Colonic mucosa (tissue), 4 donors: ENCODE results near the gene RASAL2. TPM values are rescaled to one million over a fixed set of nuclear protein-coding genes. Genes with fewer than 3 reads are reported as not detected.

Experiments
- DNase-seq: peaks from one replicate; pipeline ENCODE4 v3.0.0-alpha.2; 2020
- H3K27ac ChIP-seq: fragments of 200-600 bp; one replicate; pipeline ENCODE4 v1.8.0; 2021
- H3K27me3 ChIP-seq: fragments of 200-600 bp; one replicate; pipeline ENCODE4 v1.8.0; 2021
- H3K36me3 ChIP-seq: fragments of 200-600 bp; one replicate; pipeline ENCODE4 v1.8.0; 2021
- H3K4me1 ChIP-seq: fragments of 200-600 bp; one replicate; pipeline ENCODE4 v1.8.0; 2021; ENCODE audit warnings: mild to moderate bottlenecking
- H3K4me3 ChIP-seq: fragments of 200-600 bp; one replicate; pipeline ENCODE4 v1.8.0; 2021
- H3K9ac ChIP-seq, 2 donors: one replicate each; pipeline ENCODE4 v1.7.0; 2013; ENCODE audit warnings: control low read depth in 2 of 2, low read depth in 2 of 2, low read length in 2 of 2
- H3K9me3 ChIP-seq: fragments of 200-600 bp; one replicate; pipeline ENCODE4 v1.8.0; 2021
- intact Hi-C: fragments of 100-400 bp; cut with DNase I; formaldehyde crosslinking; loops from one replicate; pipeline ENCODE4 v1.14.1; 2022
- total RNA-seq, 2 donors: library from RNA; stranded (reverse); fragmentation: NEBNext Ultra II Directional in 1 of 2; extraction: Animal tissue kit (Norgen Biotek cat#: 25700) in 1 of 2; gene quantifications; one replicate each; pipeline ENCODE4 v1.2.1, GENCODE V29; 2021
- TF ChIP-seq, protein P1 (sequence below): fragments of 200-600 bp; IDR thresholded peaks from one replicate; pipeline ENCODE4 v1.8.0; 2022; ENCODE audit warnings: antibody characterized with exemption, mild to moderate bottlenecking
- donor health status: healthy.
- donor health status: DM: no; HTN: no; CAD: no.
- donor health status: DM: no; HTN: no; CAD: no.

Gene RASAL2
- total RNA-seq, 2 donors from 2014 or later = 9.7 to 11.8 TPM

DNA sequence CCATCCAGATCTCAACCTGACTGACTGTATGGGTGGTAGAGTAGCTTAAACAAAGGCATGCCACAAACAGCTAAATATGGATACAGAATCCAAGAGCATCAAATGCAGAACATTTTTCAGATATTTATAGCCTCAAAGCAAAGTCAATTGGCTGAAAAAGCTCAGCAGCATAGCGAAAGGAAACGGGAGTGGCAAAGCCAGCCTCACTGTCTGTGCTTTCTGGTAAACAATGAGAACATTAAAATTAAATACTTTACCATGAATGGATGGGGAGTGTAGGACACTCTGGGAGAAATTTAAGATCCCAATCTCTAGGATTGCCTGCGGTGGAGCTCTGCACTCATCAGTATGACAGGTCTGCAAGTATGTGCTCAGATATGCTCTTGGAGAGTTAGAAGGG is 4.4 kb downstream of the RASAL2 start:
- H3K9ac ChIP-seq = no peak overlapping the region
- intact Hi-C loops = no loop called here
- H3K27ac ChIP-seq = no peak overlapping the region
- TF ChIP-seq, protein P1, sequence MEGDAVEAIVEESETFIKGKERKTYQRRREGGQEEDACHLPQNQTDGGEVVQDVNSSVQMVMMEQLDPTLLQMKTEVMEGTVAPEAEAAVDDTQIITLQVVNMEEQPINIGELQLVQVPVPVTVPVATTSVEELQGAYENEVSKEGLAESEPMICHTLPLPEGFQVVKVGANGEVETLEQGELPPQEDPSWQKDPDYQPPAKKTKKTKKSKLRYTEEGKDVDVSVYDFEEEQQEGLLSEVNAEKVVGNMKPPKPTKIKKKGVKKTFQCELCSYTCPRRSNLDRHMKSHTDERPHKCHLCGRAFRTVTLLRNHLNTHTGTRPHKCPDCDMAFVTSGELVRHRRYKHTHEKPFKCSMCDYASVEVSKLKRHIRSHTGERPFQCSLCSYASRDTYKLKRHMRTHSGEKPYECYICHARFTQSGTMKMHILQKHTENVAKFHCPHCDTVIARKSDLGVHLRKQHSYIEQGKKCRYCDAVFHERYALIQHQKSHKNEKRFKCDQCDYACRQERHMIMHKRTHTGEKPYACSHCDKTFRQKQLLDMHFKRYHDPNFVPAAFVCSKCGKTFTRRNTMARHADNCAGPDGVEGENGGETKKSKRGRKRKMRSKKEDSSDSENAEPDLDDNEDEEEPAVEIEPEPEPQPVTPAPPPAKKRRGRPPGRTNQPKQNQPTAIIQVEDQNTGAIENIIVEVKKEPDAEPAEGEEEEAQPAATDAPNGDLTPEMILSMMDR = no peak
- DNase-seq = no peak
- no peak overlapping the region for H3K4me3 ChIP-seq
- no peaks in the 10 kb centered on the region for H3K36me3 ChIP-seq
- peaks cover 13% of the 10 kb centered on the region for H3K4me1 ChIP-seq
- H3K27me3 ChIP-seq = no peaks in the 10 kb centered on the region
- H3K9me3 ChIP-seq = no peaks in the 10 kb centered on the region

DNA sequence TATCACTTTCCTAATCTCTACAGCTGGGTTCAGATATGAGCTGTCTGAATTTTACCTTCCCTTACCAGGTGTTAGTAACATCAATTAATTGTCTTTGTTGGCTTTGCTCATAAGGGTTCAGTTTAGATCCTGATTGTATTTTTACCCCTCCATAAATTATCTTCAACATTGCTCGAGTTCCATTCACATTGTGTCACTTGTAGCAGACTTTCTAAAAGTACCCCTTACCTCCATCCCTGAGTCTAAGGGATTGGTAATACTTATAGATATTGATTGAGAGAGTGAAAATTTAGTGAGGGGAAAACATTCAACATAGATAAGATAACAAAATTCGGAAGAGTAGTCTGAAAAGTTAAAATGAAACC is 7.3 kb downstream of the RASAL2 start:
- intact Hi-C loops = no loop called here
- Histone ChIP-seq H3K4me3 (no peak overlapping the region), H3K27ac (no peak overlapping the region), H3K36me3 (no peaks in the 10 kb centered on the region), H3K9me3 (no peaks in the 10 kb centered on the region), H3K27me3 (no peaks in the 10 kb centered on the region), H3K4me1 (peaks cover 8% of the 10 kb centered on the region), H3K9ac (no peak overlapping the region)
- TF ChIP-seq, protein P1 = no peak
- no peak for DNase-seq

DNA sequence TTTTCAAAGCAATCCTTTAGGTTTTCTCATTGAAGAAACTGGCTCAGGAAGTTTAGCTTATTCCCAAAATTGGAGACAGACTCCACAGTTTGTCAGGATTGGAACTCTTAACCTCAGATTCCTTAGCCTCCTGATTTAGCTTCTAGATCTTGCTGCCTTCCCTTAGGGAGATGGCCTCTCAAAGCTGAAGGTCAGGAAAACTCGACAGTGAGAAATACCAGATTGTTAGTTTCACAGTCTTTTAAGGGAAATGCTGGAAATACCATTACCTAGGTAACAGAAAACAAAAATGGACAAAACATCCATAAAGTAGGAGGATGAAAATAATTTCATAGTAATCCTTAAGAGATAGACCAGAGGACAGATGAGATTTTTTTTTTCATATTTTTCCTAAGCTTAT is 7.8 kb downstream of the RASAL2 start:
- H3K4me3 ChIP-seq = no peak overlapping the region
- TF ChIP-seq, protein P1 = no peak
- peaks cover 8% of the 10 kb centered on the region for H3K4me1 ChIP-seq
- DNase-seq = no peak
- intact Hi-C loops = no loop called here
- H3K9ac ChIP-seq = no peak overlapping the region
- no peaks in the 10 kb centered on the region for H3K27me3 ChIP-seq
- no peaks in the 10 kb centered on the region for H3K36me3 ChIP-seq
- no peaks in the 10 kb centered on the region for H3K9me3 ChIP-seq
- H3K27ac ChIP-seq = no peak overlapping the region

DNA sequence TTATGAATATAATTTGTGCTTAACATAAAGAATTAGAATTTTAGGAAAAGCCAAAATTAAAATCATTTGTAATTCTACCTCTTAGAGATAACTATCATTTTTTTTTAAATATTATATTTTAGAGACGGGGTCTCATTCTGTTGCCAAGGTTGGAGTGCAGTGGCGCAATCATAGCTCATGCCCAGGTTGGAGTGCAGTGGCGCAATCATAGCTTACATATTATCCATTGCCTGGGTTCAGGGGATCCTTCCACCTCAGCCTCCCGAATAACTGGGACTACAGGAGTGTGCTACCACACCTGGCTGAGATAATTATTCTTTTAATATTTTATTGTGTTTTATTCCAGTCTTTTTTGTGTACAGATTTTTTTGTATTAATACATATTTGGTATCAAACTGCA is 8.3 kb downstream of the RASAL2 start:
- intact Hi-C loops = no loop called here

DNA sequence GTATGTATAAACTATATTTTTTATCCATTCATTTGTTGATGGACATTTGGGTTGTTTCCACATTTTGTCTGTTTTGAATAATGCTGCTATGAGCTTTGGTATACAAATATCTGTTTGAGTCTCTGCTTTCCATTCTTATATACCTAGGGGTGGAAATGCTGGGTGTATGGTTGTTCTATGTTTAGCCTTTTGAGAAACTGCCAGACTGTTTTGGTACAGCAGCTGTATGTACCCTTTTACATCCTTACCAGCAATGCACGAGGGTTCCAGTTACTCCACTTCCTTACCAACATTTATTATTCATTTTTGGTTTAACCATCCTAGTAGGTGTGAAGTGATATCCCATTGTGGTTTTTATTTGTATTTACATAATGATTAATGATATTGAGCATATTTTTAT is 13.9 kb downstream of the RASAL2 start:
- TF ChIP-seq, protein P1 = no peak
- H3K9ac ChIP-seq = no peak overlapping the region

More for the DNA sequence above, 8.3 kb downstream of the RASAL2 start:
- no peak for DNase-seq
- peaks cover 8% of the 10 kb centered on the region for H3K4me1 ChIP-seq
- no peak overlapping the region for H3K4me3 ChIP-seq
- TF ChIP-seq, protein P1 = no peak
- H3K9me3 ChIP-seq = no peaks in the 10 kb centered on the region
- no peaks in the 10 kb centered on the region for H3K36me3 ChIP-seq
- no peak overlapping the region for H3K27ac ChIP-seq
- no peak overlapping the region for H3K9ac ChIP-seq
- H3K27me3 ChIP-seq = no peaks in the 10 kb centered on the region

More for the DNA sequence above, 13.9 kb downstream of the RASAL2 start:
- H3K4me1 ChIP-seq = no peaks in the 10 kb centered on the region
- H3K36me3 ChIP-seq = no peaks in the 10 kb centered on the region
- no peak overlapping the region for H3K27ac ChIP-seq
- no peaks in the 10 kb centered on the region for H3K27me3 ChIP-seq
- H3K4me3 ChIP-seq = no peak overlapping the region
- no peaks in the 10 kb centered on the region for H3K9me3 ChIP-seq
- no peak for DNase-seq
- intact Hi-C loops = no loop called here
